Measurements from ENCODE around the gene CRTAC1.

CRTAC1 gene

GRCh38 chr10:98062424-98062823, 32.0 kb upstream of the CRTAC1 start:
- TF ChIP-seq, protein P1, sequence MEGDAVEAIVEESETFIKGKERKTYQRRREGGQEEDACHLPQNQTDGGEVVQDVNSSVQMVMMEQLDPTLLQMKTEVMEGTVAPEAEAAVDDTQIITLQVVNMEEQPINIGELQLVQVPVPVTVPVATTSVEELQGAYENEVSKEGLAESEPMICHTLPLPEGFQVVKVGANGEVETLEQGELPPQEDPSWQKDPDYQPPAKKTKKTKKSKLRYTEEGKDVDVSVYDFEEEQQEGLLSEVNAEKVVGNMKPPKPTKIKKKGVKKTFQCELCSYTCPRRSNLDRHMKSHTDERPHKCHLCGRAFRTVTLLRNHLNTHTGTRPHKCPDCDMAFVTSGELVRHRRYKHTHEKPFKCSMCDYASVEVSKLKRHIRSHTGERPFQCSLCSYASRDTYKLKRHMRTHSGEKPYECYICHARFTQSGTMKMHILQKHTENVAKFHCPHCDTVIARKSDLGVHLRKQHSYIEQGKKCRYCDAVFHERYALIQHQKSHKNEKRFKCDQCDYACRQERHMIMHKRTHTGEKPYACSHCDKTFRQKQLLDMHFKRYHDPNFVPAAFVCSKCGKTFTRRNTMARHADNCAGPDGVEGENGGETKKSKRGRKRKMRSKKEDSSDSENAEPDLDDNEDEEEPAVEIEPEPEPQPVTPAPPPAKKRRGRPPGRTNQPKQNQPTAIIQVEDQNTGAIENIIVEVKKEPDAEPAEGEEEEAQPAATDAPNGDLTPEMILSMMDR (IDR thresholded peaks at IDR 0.05): no peak

GRCh38 chr10:98060079-98060478, 29.7 kb upstream of the CRTAC1 start:
- TF ChIP-seq, protein P1 (IDR thresholded peaks at IDR 0.05): no peak

DNA sequence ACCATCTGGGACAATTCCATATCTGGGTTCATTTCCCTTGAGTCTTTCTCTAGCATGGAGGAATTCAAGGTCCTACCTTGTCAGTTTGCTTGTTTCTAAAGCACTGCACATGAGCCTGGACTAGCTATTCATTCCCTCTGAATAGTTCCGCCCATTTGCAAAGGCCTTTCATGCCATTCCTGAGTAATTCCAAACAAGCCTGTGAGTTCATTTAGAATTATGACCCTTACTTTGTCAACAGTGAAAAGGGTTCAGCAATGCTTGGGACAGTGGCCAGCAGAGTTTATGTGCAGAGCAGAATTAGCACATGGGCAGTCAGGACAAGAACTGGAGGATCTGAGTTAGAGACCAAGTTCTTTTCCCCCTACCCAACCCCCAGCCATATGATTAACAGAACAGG, 27.9 kb upstream of the CRTAC1 start:
- TF ChIP-seq, protein P1 (IDR thresholded peaks at IDR 0.05): no peak

- TF ChIP-seq, protein P1 (IDR thresholded peaks at IDR 0.05): no peak
These were observed 25.6 kb upstream of the CRTAC1 start for GRCh38 chr10:98055841-98056516.

DNA sequence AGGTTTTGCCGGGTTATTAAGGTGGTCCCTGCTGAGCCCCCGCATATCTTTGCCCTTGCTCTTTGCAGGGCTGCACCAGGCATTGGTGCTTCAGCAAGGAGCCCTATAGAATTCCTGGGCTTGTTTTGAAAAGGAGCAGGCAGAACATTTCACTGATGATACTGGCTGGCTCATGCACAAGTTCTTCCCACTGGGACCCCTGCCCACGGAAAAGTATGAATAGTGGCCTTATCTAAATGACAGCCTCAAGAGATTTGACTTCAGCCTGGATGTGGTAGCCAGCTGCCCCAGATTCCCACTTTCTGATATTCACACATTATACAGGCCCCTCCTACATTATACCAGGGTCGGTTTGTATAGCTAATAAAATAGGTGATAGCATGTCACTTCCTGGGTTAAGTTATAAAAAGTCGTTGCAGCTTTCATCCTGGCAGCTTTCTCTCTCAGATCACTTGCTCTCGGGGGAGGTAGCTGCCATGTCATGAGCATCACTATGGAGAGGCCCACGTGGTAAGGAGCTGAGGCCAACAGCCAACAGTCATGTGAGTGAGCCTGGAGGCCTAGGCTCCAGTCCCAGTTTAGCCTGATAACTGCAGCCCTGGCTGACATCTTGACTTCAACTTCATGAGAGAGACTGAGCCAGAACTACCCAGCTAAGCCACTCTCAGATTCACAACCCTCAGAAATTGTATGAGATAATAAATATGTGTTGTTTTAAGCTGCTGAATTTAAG, 16.8 kb upstream of the CRTAC1 start:
- TF ChIP-seq, protein P1 (IDR thresholded peaks at IDR 0.05): no peak

- TF ChIP-seq, protein P1 (IDR thresholded peaks at IDR 0.05): peak; percentile 95
These were observed 15.5 kb upstream of the CRTAC1 start for GRCh38 chr10:98045785-98046389.

DNA sequence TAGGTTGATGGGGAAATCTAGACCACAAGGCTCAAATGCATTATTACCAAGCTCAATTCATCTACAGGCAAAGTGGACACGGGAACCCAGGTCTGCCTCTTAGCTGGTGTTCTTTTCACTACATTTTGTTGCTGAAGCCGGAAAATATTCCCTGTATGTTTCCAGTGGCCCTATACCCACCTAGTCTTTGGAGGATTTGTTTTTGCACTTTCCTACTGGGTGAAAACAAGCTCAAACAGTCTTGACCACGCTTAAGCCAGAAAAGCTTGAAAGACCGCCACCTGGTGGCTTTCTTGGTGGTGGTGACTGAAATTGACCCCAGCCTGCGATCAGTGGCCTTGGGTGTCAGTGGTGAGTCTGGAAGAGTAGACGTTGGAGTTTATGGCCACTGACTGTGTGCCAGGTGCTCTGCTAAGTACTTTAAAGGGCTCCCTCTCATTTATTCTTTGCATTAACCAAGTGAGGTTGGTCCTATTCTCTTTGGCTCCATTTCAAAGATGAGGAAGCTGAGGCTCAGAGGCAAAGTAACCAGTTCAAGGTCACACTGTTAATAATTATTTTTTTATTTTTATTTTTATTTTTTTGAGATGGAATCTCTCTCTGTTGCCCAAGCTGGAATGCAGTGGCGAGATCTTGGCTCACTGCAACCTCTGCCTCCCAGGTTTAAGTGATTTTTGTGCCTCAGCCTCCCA, 11.1 kb upstream of the CRTAC1 start:
- TF ChIP-seq, protein P1 (IDR thresholded peaks at IDR 0.05): peak; percentile 82

Data from LNCAP (cell line).